Sigmoid colon (tissue), 7 donors: ENCODE data around the gene RPS6KB1. TPM values are rescaled to one million over a fixed set of nuclear protein-coding genes. Genes with fewer than 3 reads are reported as not detected.

Experiments
- DNase-seq: peaks from one replicate; pipeline ENCODE4 v3.0.0-alpha.2; 2019
- H3K27ac ChIP-seq, 4 donors: fragments of 200-600 bp; sonication (generic); one replicate each; pipeline ENCODE4 v1.5.1; 2016 to 2019; ENCODE audit warnings: mild to moderate bottlenecking in 1 of 4
- H3K27me3 ChIP-seq, 3 donors: fragments of 200-600 bp; sonication (generic); one replicate each; pipeline ENCODE4 v1.5.1; 2019; ENCODE audit warnings: mild to moderate bottlenecking in 1 of 3
- H3K36me3 ChIP-seq, 4 donors: fragments of 200-600 bp; sonication (generic); one replicate each; pipeline ENCODE4 v1.5.1; 2016 to 2019
- H3K4me1 ChIP-seq, 4 donors: fragments of 200-600 bp; sonication (generic); one replicate each; pipeline ENCODE4 v1.5.1; 2017 to 2019
- H3K4me3 ChIP-seq, 4 donors: fragments of 200-600 bp; sonication (generic); one replicate each; pipeline ENCODE4 v1.5.1; 2017 to 2019; ENCODE audit warnings: mild to moderate bottlenecking in 2 of 4, moderate library complexity in 1 of 4
- H3K9me3 ChIP-seq, 4 donors: fragments of 200-600 bp in 3 of 4; sonication (generic) in 3 of 4; one replicate each; pipeline versions ENCODE4 v1.5.1 to v1.6.1; 2013 to 2019
- EP300 ChIP-seq, 4 donors: sonication (generic); formaldehyde crosslinking; IDR thresholded peaks; one replicate each; pipeline ENCODE4 v1.6.1; 2017; ENCODE audit warnings: antibody characterized with exemption in 4 of 4
- POLR2A ChIP-seq, 2 donors: fragments of 450-650 bp; IDR thresholded peaks; one replicate each; pipeline ENCODE4 v1.6.1; 2016; ENCODE audit warnings: antibody characterized with exemption in 2 of 2, mild to moderate bottlenecking in 2 of 2, moderate library complexity in 2 of 2
- POLR2AphosphoS5 ChIP-seq, 4 donors: sonication (generic); formaldehyde crosslinking; IDR thresholded peaks; one replicate each; pipeline ENCODE4 v1.6.1; 2017; ENCODE audit warnings: antibody characterized with exemption in 4 of 4
- WGBS, 2 donors: extraction: QIAGEN DNeasy Blood & Tissue Kit; methylation state at CpG; one replicate each; pipeline ENCODE4 v1.1.7; 2013; 5-methylcytosine and 5-hydroxymethylcytosine counted together
- intact Hi-C: fragments of 100-400 bp; cut with DNase I; formaldehyde crosslinking; loops from one replicate; pipeline ENCODE4 v1.15.1; 2023
- polyA plus RNA-seq, 3 donors: library from polyadenylated mRNA; stranded (reverse); fragments of 200-250 nt; gene quantifications; one replicate each; pipeline ENCODE4 v1.2.3, GENCODE V29; 2013
- total RNA-seq, 4 donors: library from RNA; depleted of rRNA; stranded (reverse); fragments of >200 nt; gene quantifications; one replicate each; pipeline ENCODE4 v1.1.0, GENCODE V29; 2016
- TF ChIP-seq, protein P1 (sequence below), 4 experiments: fragments of 450-650 bp in 3 of 4; fragments of 200-600 bp in 1 of 4; IDR thresholded peaks; one replicate each; pipeline ENCODE4 v1.5.1; 2016 to 2019; ENCODE audit warnings: antibody characterized with exemption in 4 of 4, mild to moderate bottlenecking in 3 of 4, moderate library complexity in 2 of 4
- donor health status: healthy with polysubstance abuse.
- donor health status: Bipolar disorder and iron deficiency.
- donor health status: healthy.

RPS6KB1 gene
- total and polyA plus RNA-seq, 7 donors = 8.1 to 63.0 (median 28.9) TPM

- H3K4me3 ChIP-seq = no peak overlapping the region
- peaks cover 0 to 77% (median 16%) of the 10 kb centered on the region in 4 donors for H3K36me3 ChIP-seq
- no peak for TF ChIP-seq POLR2AphosphoS5 (IDR thresholded peaks at IDR 0.05)
- TF ChIP-seq, protein P1, sequence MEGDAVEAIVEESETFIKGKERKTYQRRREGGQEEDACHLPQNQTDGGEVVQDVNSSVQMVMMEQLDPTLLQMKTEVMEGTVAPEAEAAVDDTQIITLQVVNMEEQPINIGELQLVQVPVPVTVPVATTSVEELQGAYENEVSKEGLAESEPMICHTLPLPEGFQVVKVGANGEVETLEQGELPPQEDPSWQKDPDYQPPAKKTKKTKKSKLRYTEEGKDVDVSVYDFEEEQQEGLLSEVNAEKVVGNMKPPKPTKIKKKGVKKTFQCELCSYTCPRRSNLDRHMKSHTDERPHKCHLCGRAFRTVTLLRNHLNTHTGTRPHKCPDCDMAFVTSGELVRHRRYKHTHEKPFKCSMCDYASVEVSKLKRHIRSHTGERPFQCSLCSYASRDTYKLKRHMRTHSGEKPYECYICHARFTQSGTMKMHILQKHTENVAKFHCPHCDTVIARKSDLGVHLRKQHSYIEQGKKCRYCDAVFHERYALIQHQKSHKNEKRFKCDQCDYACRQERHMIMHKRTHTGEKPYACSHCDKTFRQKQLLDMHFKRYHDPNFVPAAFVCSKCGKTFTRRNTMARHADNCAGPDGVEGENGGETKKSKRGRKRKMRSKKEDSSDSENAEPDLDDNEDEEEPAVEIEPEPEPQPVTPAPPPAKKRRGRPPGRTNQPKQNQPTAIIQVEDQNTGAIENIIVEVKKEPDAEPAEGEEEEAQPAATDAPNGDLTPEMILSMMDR (IDR thresholded peaks at IDR 0.05) = no peak
- DNase-seq = no peak
- no peak overlapping the region for H3K27ac ChIP-seq
- 96 to 98% methylated on average over 2 of the region's 2 CpGs for WGBS, 2 donors
- intact Hi-C loops = no loop called here
- H3K4me1 ChIP-seq = no peaks in the 10 kb centered on the region
- no peaks in the 10 kb centered on the region for H3K27me3 ChIP-seq
- no peaks in the 10 kb centered on the region for H3K9me3 ChIP-seq
These were observed 18.5 kb upstream of the RPS6KB1 start for GRCh38 chr17:59874376-59874775.

DNA sequence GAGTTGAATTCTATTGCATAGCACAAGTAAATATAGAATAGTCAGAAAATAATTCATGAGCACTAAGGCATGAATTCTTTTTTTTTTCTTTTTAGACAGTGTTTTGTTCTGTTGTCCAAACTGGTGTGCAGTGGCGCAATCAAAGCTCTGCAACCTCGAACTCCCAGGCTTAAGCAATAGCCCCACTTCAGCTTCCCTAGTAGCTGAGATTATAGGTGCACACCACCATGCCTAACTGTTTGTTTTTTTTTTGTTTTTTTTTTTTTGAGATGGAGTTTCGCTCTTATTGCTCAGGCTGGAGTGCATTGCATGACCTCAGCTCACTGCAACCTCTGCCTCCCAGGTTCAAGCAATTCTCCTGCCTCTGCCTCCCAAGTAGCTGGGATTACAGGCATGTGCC, 16.8 kb upstream of the RPS6KB1 start:
- H3K4me3 ChIP-seq = no peak overlapping the region
- no peaks in the 10 kb centered on the region for H3K4me1 ChIP-seq
- 93 to 94% methylated on average over 3 of the region's 3 CpGs for WGBS, 2 donors
- no peaks in the 10 kb centered on the region for H3K27me3 ChIP-seq
- intact Hi-C loops = no loop called here
- no peak overlapping the region for H3K27ac ChIP-seq
- TF ChIP-seq EP300 (IDR thresholded peaks at IDR 0.05) (no peak), POLR2AphosphoS5 (IDR thresholded peaks at IDR 0.05) (no peak), POLR2A (IDR thresholded peaks at IDR 0.05) (no peak)
- TF ChIP-seq, protein P1 (IDR thresholded peaks at IDR 0.05) = no peak
- H3K36me3 ChIP-seq = peaks cover 0 to 94% (median 16%) of the 10 kb centered on the region in 4 donors
- DNase-seq = peak; percentile 35
- H3K9me3 ChIP-seq = no peaks in the 10 kb centered on the region

GRCh38 chr17:59877965-59878364, 15.0 kb upstream of the RPS6KB1 start:
- TF ChIP-seq POLR2AphosphoS5 (IDR thresholded peaks at IDR 0.05) (no peak), POLR2A (IDR thresholded peaks at IDR 0.05) (no peak), EP300 (IDR thresholded peaks at IDR 0.05) (no peak)
- TF ChIP-seq, protein P1 (IDR thresholded peaks at IDR 0.05) = no peak
- no peak for DNase-seq
- intact Hi-C loops = no loop called here
- Histone ChIP-seq H3K27me3 (no peaks in the 10 kb centered on the region), H3K36me3 (peaks cover 0 to 98% (median 20%) of the 10 kb centered on the region in 4 donors), H3K4me1 (no peaks in the 10 kb centered on the region), H3K9me3 (no peaks in the 10 kb centered on the region), H3K27ac (no peak overlapping the region), H3K4me3 (no peak overlapping the region)
- 92 to 96% methylated on average over 5 of the region's 5 CpGs for WGBS, 2 donors

DNA sequence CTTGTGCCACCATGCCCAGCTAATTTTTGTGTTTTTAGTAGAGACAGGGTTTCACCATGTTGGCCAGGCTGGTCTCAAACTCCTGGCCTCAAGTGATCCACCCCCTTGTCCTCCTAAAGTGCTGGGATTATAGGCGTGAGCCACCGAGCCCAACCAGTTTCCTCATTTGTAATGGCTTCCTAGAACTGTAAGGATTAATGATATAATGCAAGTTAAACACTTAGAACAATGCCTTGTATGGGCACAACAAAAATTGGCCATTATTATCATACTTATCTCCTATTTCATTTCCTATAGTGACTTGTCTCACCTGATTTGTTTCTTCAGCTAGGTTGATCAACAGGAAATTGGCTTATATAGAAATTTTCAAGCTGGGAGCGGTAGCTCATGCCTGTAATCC, 14.3 kb upstream of the RPS6KB1 start:
- 86 to 91% methylated on average over 3 of the region's 3 CpGs for WGBS, 2 donors
- TF ChIP-seq EP300 (IDR thresholded peaks at IDR 0.05) (no peak), POLR2A (IDR thresholded peaks at IDR 0.05) (no peak), POLR2AphosphoS5 (IDR thresholded peaks at IDR 0.05) (no peak)
- TF ChIP-seq, protein P1 (IDR thresholded peaks at IDR 0.05) = no peak
- H3K27me3 ChIP-seq = no peaks in the 10 kb centered on the region
- H3K36me3 ChIP-seq = peaks cover 5 to 98% (median 24%) of the 10 kb centered on the region in 4 donors
- no peak for DNase-seq
- intact Hi-C loops = no loop called here
- H3K4me1 ChIP-seq = no peaks in the 10 kb centered on the region
- no peaks in the 10 kb centered on the region for H3K9me3 ChIP-seq
- no peak overlapping the region for H3K27ac ChIP-seq
- no peak overlapping the region for H3K4me3 ChIP-seq

DNA sequence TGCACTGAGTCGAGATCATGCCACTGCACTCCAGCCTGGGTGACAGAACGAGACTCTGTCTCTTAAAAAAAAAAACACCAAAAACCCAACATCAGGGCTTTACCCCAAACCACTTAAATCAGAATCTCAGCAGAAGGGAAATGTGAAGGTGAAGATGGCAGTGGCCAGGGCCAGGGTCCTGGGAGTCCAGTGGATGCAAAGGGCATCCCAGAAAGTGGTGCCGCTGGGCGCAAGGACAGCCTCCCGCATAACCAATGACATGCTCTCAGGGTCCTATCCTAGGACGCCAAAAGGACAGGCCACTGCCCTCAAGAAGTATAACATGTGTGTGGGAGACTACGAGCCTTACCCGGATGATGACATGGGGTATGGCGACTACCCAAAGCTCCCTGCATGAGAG, 8.1 kb upstream of the RPS6KB1 start:
- H3K4me1 ChIP-seq = no peaks in the 10 kb centered on the region
- H3K27me3 ChIP-seq = no peaks in the 10 kb centered on the region
- peak; percentile 45 for DNase-seq
- TF ChIP-seq POLR2A (IDR thresholded peaks at IDR 0.05) (no peak), EP300 (IDR thresholded peaks at IDR 0.05) (no peak), POLR2AphosphoS5 (IDR thresholded peaks at IDR 0.05) (no peak)
- TF ChIP-seq, protein P1 (IDR thresholded peaks at IDR 0.05) = no peak
- H3K27ac ChIP-seq = no peak overlapping the region
- peaks cover 10 to 83% (median 31%) of the 10 kb centered on the region in 4 donors for H3K36me3 ChIP-seq
- no peaks in the 10 kb centered on the region for H3K9me3 ChIP-seq
- intact Hi-C loops = no loop called here
- no peak overlapping the region for H3K4me3 ChIP-seq
- 98% methylated on average over 9 of the region's 9 CpGs for WGBS, 2 donors
